Ascending aorta (tissue), 2 donors: Measurements from ENCODE around the gene POU2F2. TPM values are rescaled to one million over a fixed set of nuclear protein-coding genes. Genes with fewer than 3 reads are reported as not detected.

Source experiments
- DNase-seq, 2 donors: peaks; one replicate each; pipeline ENCODE4 v3.0.0-alpha.2; 2019; ENCODE audit warnings: low spot score in 2 of 2
- H3K27ac ChIP-seq, 2 donors: fragments of 200-600 bp; sonication (generic); one replicate each; pipeline ENCODE4 v1.5.1; 2016 to 2017; ENCODE audit warnings: mild to moderate bottlenecking in 1 of 2
- H3K27me3 ChIP-seq: fragments of 200-600 bp; sonication (generic); one replicate; pipeline ENCODE4 v1.5.1; 2017
- H3K36me3 ChIP-seq, 2 donors: fragments of 200-600 bp; sonication (generic); one replicate each; pipeline ENCODE4 v1.5.1; 2016
- H3K4me1 ChIP-seq, 2 donors: fragments of 200-600 bp; sonication (generic); one replicate each; pipeline ENCODE4 v1.5.1; 2016 to 2017; ENCODE audit warnings: mild to moderate bottlenecking in 1 of 2
- H3K4me3 ChIP-seq, 2 donors: fragments of 200-600 bp; sonication (generic); one replicate each; pipeline ENCODE4 v1.5.1; 2016 to 2017; ENCODE audit warnings: mild to moderate bottlenecking in 1 of 2
- H3K9me3 ChIP-seq, 2 donors: fragments of 200-600 bp; sonication (generic); one replicate each; pipeline ENCODE4 v1.5.1; 2016
- CTCF ChIP-seq, 3 experiments: fragments of 200-600 bp in 2 of 3; fragments of 450-650 bp in 1 of 3; sonication (generic) in 2 of 3; IDR thresholded peaks; one replicate each; pipeline ENCODE4 v1.5.1; 2016 to 2019; ENCODE audit warnings: antibody characterized with exemption in 3 of 3, mild to moderate bottlenecking in 1 of 3, moderate library complexity in 1 of 3
- intact Hi-C: fragments of 100-400 bp; cut with DNase I; formaldehyde crosslinking; loops from one replicate; pipeline ENCODE4 v1.15.1; 2023
- total RNA-seq: library from RNA; depleted of rRNA; stranded (reverse); fragments of >200 nt; gene quantifications from one replicate; pipeline ENCODE4 v1.1.0, GENCODE V29; 2016

Gene POU2F2
- total RNA-seq, 1 donor from 2014 or later = not detected

GRCh38 chr19:42111384-42111783 is 20.9 kb downstream of the POU2F2 start:
- Histone ChIP-seq H3K27me3 (no peaks in the 10 kb centered on the region), H3K4me3 (no peak overlapping the region), H3K36me3 (no peaks in the 10 kb centered on the region), H3K27ac (no peak overlapping the region), H3K4me1 (peaks cover 5 to 6% of the 10 kb centered on the region in 2 donors), H3K9me3 (no peaks in the 10 kb centered on the region)
- intact Hi-C loops = no loop called here
- no peak for DNase-seq
- TF ChIP-seq CTCF (IDR thresholded peaks at IDR 0.05) = no peak

DNA sequence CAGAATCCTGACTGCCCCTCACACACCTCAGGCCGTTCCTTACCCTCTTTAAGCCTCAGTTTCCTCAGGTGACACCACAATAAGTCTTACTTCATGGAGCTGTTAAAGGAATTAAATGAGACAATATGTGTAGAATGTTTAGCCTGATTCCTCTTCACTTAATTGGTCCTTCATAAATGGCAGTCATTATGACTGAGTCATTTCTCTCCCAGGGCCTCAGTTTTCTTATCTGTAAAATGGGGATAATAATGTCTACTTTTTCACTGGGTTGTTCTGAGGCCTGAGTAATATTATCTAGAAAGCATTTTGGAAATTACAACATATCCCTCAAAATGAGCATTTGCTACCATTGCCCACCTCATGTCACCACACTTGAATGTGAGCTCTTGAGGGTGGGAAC is 21.6 kb downstream of the POU2F2 start:
- no peak for TF ChIP-seq CTCF (IDR thresholded peaks at IDR 0.05)
- intact Hi-C loops = no loop called here
- DNase-seq = no peak
- H3K4me3 ChIP-seq = no peak overlapping the region
- no peaks in the 10 kb centered on the region for H3K27me3 ChIP-seq
- H3K4me1 ChIP-seq = peaks cover 5 to 6% of the 10 kb centered on the region in 2 donors
- H3K9me3 ChIP-seq = no peaks in the 10 kb centered on the region
- no peak overlapping the region for H3K27ac ChIP-seq
- no peaks in the 10 kb centered on the region for H3K36me3 ChIP-seq

DNA sequence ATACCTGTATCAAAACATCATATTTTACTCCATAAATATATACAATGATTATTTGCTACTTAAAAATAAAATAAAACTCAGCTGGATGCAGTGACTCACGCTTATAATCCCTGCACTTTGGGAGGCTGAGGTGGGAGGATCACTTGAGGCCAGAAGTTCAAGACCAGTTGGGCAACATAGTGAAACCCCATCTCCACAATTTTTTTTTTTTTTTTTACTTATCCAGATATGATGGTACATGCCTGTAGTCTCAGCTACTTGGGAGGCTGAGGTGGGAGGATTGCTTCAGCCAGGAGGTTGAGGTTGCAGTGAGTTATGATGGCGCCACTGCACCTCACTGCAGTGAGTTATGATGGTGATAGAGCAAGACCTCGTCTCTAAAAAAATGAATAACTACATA is 22.4 kb downstream of the POU2F2 start:
- intact Hi-C loops = no loop called here

GRCh38 chr19:42108527-42109389 is 23.5 kb downstream of the POU2F2 start:
- Histone ChIP-seq H3K36me3 (no peaks in the 10 kb centered on the region), H3K27ac (no peak overlapping the region), H3K9me3 (no peaks in the 10 kb centered on the region), H3K4me1 (no peaks in the 10 kb centered on the region), H3K4me3 (no peak overlapping the region), H3K27me3 (no peaks in the 10 kb centered on the region)
- intact Hi-C loops = loop anchor here (1.0 kb wide), 1 partner anchor 76 kb away; no protein-coding TSS in a partner anchor
- peak; percentile 75 to 93 (median 87) for TF ChIP-seq CTCF (IDR thresholded peaks at IDR 0.05)
- peak; percentile 19 to 87 for DNase-seq

More for the DNA sequence above, 22.4 kb downstream of the POU2F2 start:
- Histone ChIP-seq H3K27me3 (no peaks in the 10 kb centered on the region), H3K36me3 (no peaks in the 10 kb centered on the region), H3K4me1 (peaks cover 5 to 6% of the 10 kb centered on the region in 2 donors), H3K9me3 (no peaks in the 10 kb centered on the region), H3K27ac (no peak overlapping the region), H3K4me3 (no peak overlapping the region)
- no peak for DNase-seq
- TF ChIP-seq CTCF (IDR thresholded peaks at IDR 0.05) = no peak

DNA sequence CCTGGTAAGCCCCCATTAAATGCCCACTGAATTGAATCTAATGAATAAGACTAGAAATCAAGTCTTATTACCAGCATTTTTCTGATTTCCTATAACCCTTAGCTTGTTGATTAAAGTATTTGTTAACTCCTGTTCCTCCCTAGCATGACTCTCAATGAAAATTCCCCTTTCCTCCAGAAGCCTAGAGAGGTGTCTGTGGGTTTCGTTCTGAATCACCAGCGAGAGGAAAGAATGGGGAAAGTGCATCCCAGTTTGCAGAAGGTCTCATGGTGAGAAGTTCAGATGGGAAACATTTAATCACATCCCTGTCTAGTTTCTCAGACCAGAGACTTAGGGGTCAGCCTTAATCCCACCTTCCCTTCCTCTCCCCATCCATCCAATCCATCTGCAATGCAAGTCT is 26.9 kb downstream of the POU2F2 start:
- intact Hi-C loops = no loop called here

More for the DNA sequence above, 26.9 kb downstream of the POU2F2 start:
- H3K4me1 ChIP-seq = no peaks in the 10 kb centered on the region
- no peak overlapping the region for H3K4me3 ChIP-seq
- DNase-seq = no peak
- no peaks in the 10 kb centered on the region for H3K27me3 ChIP-seq
- H3K36me3 ChIP-seq = no peaks in the 10 kb centered on the region
- H3K27ac ChIP-seq = no peak overlapping the region
- TF ChIP-seq CTCF (IDR thresholded peaks at IDR 0.05) = no peak
- H3K9me3 ChIP-seq = no peaks in the 10 kb centered on the region
